K562 (cell line): Measurements from ENCODE around the gene CDK11B. TPM values are rescaled to one million over a fixed set of nuclear protein-coding genes. Genes with fewer than 3 reads are reported as not detected.

Experiments
- ATAC-seq: fragments of 200-7000 bp; cut with Tn5 transposase; 3 replicates; pipeline ENCODE4 v1.9.1; 2020; ENCODE audit warnings: moderate library complexity
- BruUV-seq: library from RNA; stranded (reverse); fragments of 400-500 nt; replicated peaks from 2 replicates; lab custom pipeline; 2021; lab: Mats Ljungman, UMichigan
- CTCF ChIA-PET: fragments of 300-600 bp; formaldehyde crosslinking; extraction: SDS; loops from one replicate; lab custom pipeline; 2021; ENCODE audit warnings: low intra/inter-chr PET ratio; lab: Yijun Ruan, JAX
- POLR2A ChIA-PET: fragments of 300-600, 350-650 bp; sonication (Branson Sonifier 250); formaldehyde crosslinking; extraction: SDS; loops from one replicate; lab custom pipeline; 2021; ENCODE audit warnings: antibody characterized with exemption, inconsistent platforms; lab: Yijun Ruan, JAX
- DNase-seq, 4 experiments: peaks; one replicate each; pipeline versions ENCODE4 v3.0.0 to v3.0.0-alpha.2; 2011 to 2018; ENCODE audit warnings: low spot score in 3 of 4, mixed read lengths in 3 of 4; ENCODE audit errors: extremely low read depth in 1 of 4
- FAIRE-seq: peaks from 2 replicates; lab custom pipeline; 2011; peaks lifted over from hg19 to GRCh38; lab: Jason Lieb, UNC
- H2AFZ ChIP-seq: 2 replicates; pipeline ENCODE4 v1.6.0; 2011; ENCODE audit warnings: low read depth, low read length, control low read depth, inconsistent platforms
- H3K27ac ChIP-seq: fragments of 200-600 bp; 3 replicates; pipeline ENCODE4 v1.8.0; 2011; ENCODE audit warnings: low read depth, mild to moderate bottlenecking, control low read depth, inconsistent platforms, low read length, moderate library complexity, mixed read lengths; ENCODE audit errors: extremely low read depth
- H3K27me3 ChIP-seq, 2 experiments: fragments of 300-600 bp in 1 of 2; 2 replicates in 1 of 2; 3 replicates in 1 of 2; pipeline versions ENCODE4 v1.6.0 to v1.8.0; 2011; ENCODE audit warnings: inconsistent platforms in 2 of 2, low read length in 2 of 2, mild to moderate bottlenecking in 1 of 2, mixed read lengths in 1 of 2, moderate library complexity in 1 of 2; ENCODE audit not compliant: control insufficient read depth in 2 of 2, insufficient read depth in 2 of 2
- H3K36me3 ChIP-seq: fragments of 300-600 bp; 3 replicates; pipeline ENCODE4 v1.8.0; 2011; ENCODE audit warnings: mild to moderate bottlenecking, low read length, inconsistent platforms; ENCODE audit not compliant: control insufficient read depth, insufficient read depth
- H3K4me1 ChIP-seq, 2 experiments: fragments of 200-600 bp in 1 of 2; replicated peaks in 1 of 2; 2 replicates in 1 of 2; 3 replicates in 1 of 2; pipeline versions ENCODE4 v1.5.1 to v1.8.0; 2011; ENCODE audit warnings: inconsistent platforms in 2 of 2, low read length in 2 of 2, mild to moderate bottlenecking in 1 of 2, mixed read lengths in 1 of 2, moderate library complexity in 1 of 2; ENCODE audit not compliant: control insufficient read depth in 2 of 2, insufficient read depth in 2 of 2
- H3K4me2 ChIP-seq: 2 replicates; pipeline ENCODE4 v1.6.1; 2011; ENCODE audit warnings: low read length, control low read depth, inconsistent platforms, mixed read lengths; ENCODE audit not compliant: insufficient read depth
- H3K4me3 ChIP-seq: fragments of 200-600 bp; sonication (generic), shearing (Covaris generic); 2 replicates; pipeline ENCODE4 v1.5.1; 2016; ENCODE audit warnings: control low read depth, inconsistent platforms
- H3K79me2 ChIP-seq: fragments of 200-600 bp; 3 replicates; pipeline ENCODE4 v1.8.0; 2011; ENCODE audit warnings: low read length, inconsistent platforms; ENCODE audit not compliant: control insufficient read depth, insufficient read depth
- H3K9ac ChIP-seq, 2 experiments: 2 replicates each; pipeline versions ENCODE4 v1.6.0 to v1.6.1; 2011; ENCODE audit warnings: low read depth in 2 of 2, low read length in 2 of 2, control low read depth in 1 of 2, inconsistent platforms in 1 of 2, mild to moderate bottlenecking in 1 of 2, mixed read lengths in 1 of 2; ENCODE audit not compliant: insufficient read depth in 1 of 2
- H3K9me1 ChIP-seq: one replicate; pipeline ENCODE4 v1.6.0; 2011; ENCODE audit warnings: inconsistent platforms, mild to moderate bottlenecking, low read length, moderate library complexity; ENCODE audit not compliant: control insufficient read depth, insufficient read depth
- H3K9me3 ChIP-seq: replicated peaks from 2 replicates; pipeline ENCODE4 v1.5.1; 2011; ENCODE audit warnings: low read depth, low read length, inconsistent platforms; ENCODE audit not compliant: control insufficient read depth, insufficient read depth
- H4K20me1 ChIP-seq: replicated peaks from 2 replicates; pipeline ENCODE4 v1.6.1; 2011; ENCODE audit warnings: low read length, inconsistent platforms, mixed read lengths; ENCODE audit not compliant: control insufficient read depth, insufficient read depth
- ASH1L ChIP-seq: fragments of 450-650 bp; IDR thresholded peaks from 2 replicates; pipeline ENCODE4 v1.6.1; 2018; ENCODE audit warnings: borderline replicate concordance, mild to moderate bottlenecking, low read depth; ENCODE audit not compliant: partially characterized antibody
- BDP1 ChIP-seq: IDR thresholded peaks from 3 replicates; pipeline ENCODE4 v1.6.1; 2011; ENCODE audit not compliant: insufficient read length, insufficient read depth
- C11orf30 ChIP-seq: fragments of 450-650 bp; IDR thresholded peaks from 2 replicates; pipeline ENCODE4 v1.6.1; 2016; ENCODE audit warnings: low read depth, mild to moderate bottlenecking
- DDX20 ChIP-seq: fragments of 450-650 bp; IDR thresholded peaks from 2 replicates; pipeline ENCODE4 v1.6.1; 2016; ENCODE audit warnings: missing genetic modification characterization, low read depth, mild to moderate bottlenecking, missing compliant biosample characterization, moderate library complexity
- E2F3 ChIP-seq: fragments of 250-450 bp; sonication (Bioruptor Pico); IDR thresholded peaks from 2 replicates; pipeline ENCODE4 v1.4.0; 2020; ENCODE audit warnings: mild to moderate bottlenecking
- HOXB6 ChIP-seq: fragments of 250-450 bp; sonication (Bioruptor Pico); IDR thresholded peaks from 2 replicates; pipeline ENCODE4 v1.5.1; 2022; ENCODE audit warnings: mild to moderate bottlenecking, borderline replicate concordance
- MYC ChIP-seq, 2 experiments: fragments of 250-450 bp in 1 of 2; sonication (Bioruptor Pico) in 1 of 2; IDR thresholded peaks; 2 replicates each; pipeline versions ENCODE4 v1.5.1 to v1.6.1; 2012 to 2021; ENCODE audit warnings: low read depth in 2 of 2, borderline replicate concordance in 1 of 2, improper control_type of control experiment in 1 of 2, low read length in 1 of 2, mild to moderate bottlenecking in 1 of 2, moderate library complexity in 1 of 2
- NEUROD1 ChIP-seq: fragments of 150-350 bp; IDR thresholded peaks from 2 replicates; pipeline ENCODE4 v1.6.1; 2014; ENCODE audit warnings: borderline replicate concordance, low read length, low read depth; ENCODE audit not compliant: partially characterized antibody
- NR2F6 ChIP-seq: fragments of 450-650 bp; formaldehyde crosslinking; IDR thresholded peaks from 2 replicates; pipeline ENCODE4 v1.4.0; 2020; ENCODE audit warnings: mild to moderate bottlenecking
- POLR2A ChIP-seq: fragments of 450-650 bp; conservative IDR thresholded peaks from 2 replicates; pipeline ENCODE4 v1.6.1; 2016
- XRCC5 ChIP-seq: fragments of 200-400 bp; formaldehyde crosslinking; IDR thresholded peaks from 2 replicates; pipeline ENCODE4 v1.6.1; 2017; ENCODE audit warnings: low read depth, mild to moderate bottlenecking, low read length
- ZNF282 ChIP-seq: sonication (generic); formaldehyde crosslinking; IDR thresholded peaks from 2 replicates; pipeline ENCODE4 v1.8.1; 2023; ENCODE audit warnings: missing genetic modification reagents
- ZZZ3 ChIP-seq: fragments of 450-650 bp; IDR thresholded peaks from 2 replicates; pipeline ENCODE4 v1.6.1; 2016; ENCODE audit warnings: antibody characterized with exemption, mild to moderate bottlenecking, moderate library complexity
- WGBS: fragments of 100-300 bp; shearing (Covaris generic); methylation state at CpG from one replicate; pipeline ENCODE4 v1.1.6; 2016; ENCODE audit warnings: low coverage, mixed read lengths; ENCODE audit not compliant: insufficient coverage; ENCODE audit errors: missing lambda C conversion rate; 5-methylcytosine and 5-hydroxymethylcytosine counted together
- in situ Hi-C: fragments of 300-500 bp; cut with MboI; formaldehyde crosslinking; loops from 4 replicates; pipeline ENCODE4 v1.15.0; 2018; ENCODE audit warnings: inconsistent platforms, mixed read lengths
- intact Hi-C: fragments of 100-400 bp; cut with micrococcal nuclease; formaldehyde crosslinking; loops from 2 replicates; pipeline ENCODE4 v1.14.2; 2022
- polyA plus RNA-seq, 8 experiments: library from polyadenylated mRNA; depleted of rRNA in 4 of 8; stranded (reverse) in 5 of 8; unstranded in 3 of 8; fragments of >200 nt; fragmentation: Nextera tagmentation in 2 of 8; fragmentation: Illumina TruSeq in 1 of 8; extraction: Ambion mirVana in 2 of 8; extraction: Trizol in 1 of 8; gene quantifications; 2 replicates each; pipeline versions ENCODE4 v1.2.1 to v1.2.3, GENCODE V29; 2011 to 2014; ENCODE audit warnings: inconsistent platforms in 1 of 8, missing spikeins in 1 of 8
- total RNA-seq, 7 experiments: library from RNA; depleted of rRNA in 6 of 7; stranded (reverse); fragments of >200 nt in 6 of 7; fragmentation: Illumina TruSeq in 2 of 7; extraction: Trizol in 2 of 7; gene quantifications; 2 replicates each; pipeline versions ENCODE4 v1.2.1 to v1.2.3, GENCODE V29; 2011 to 2021; ENCODE audit warnings: low replicate concordance in 1 of 7

The CDK11B gene
- total and polyA plus RNA-seq, 9 of the 15 experiments (the other 6 are each of a cell fraction or from before 2014, with no cell fraction given): 2.8 to 52.2 (median 19.5) TPM

GRCh38 chr1:1666526-1666925, 7.7 kb upstream of the CDK11B start:
- no peak overlapping the region for H3K27ac ChIP-seq
- no peak for DNase-seq
- H3K9ac ChIP-seq: peak overlapping the region in 1 of 2 experiments; percentile 45; a peak in 1 of 4 replicates
- H3K36me3 ChIP-seq: peaks cover 37% of the 10 kb centered on the region; the same call in 2 of the 3 replicates
- in situ Hi-C loops (no loop called here), intact Hi-C loops (no loop called here)
- no peak overlapping the region for H2AFZ ChIP-seq
- no peak overlapping the region for H3K4me3 ChIP-seq
- H3K4me2 ChIP-seq: no peak overlapping the region
- ATAC-seq: no peak
- H3K9me3 ChIP-seq: no peaks in the 10 kb centered on the region; the same call in 1 of the 2 replicates
- no peak for TF ChIP-seq HOXB6 (CRISPR knock-in tag)
- TF ChIP-seq NR2F6 (CRISPR knock-in tag): no peak
- TF ChIP-seq DDX20 (tag): no peak
- no peak for TF ChIP-seq ZZZ3
- no peak for TF ChIP-seq POLR2A
- no peak for TF ChIP-seq C11orf30
- TF ChIP-seq NEUROD1: no peak
- no peak for TF ChIP-seq BDP1
- TF ChIP-seq E2F3 (CRISPR knock-in tag): no peak
- TF ChIP-seq XRCC5: no peak
- no peak for TF ChIP-seq MYC (IDR thresholded peaks at IDR 0.05; ENCODE audit: low read depth, low read length)
- no peak for TF ChIP-seq MYC (CRISPR knock-in tag; IDR thresholded peaks at IDR 0.05; ENCODE audit: borderline replicate concordance, low read depth)
- TF ChIP-seq ASH1L: no peak
- TF ChIP-seq ZNF282 (CRISPR knock-in tag): no peak
- WGBS: 98% methylated on average over 15 of the region's 15 CpGs
- BruUV-seq: no TSS peak
- CTCF ChIA-PET: no interaction called here
- H3K9me1 ChIP-seq: no peaks in the 10 kb centered on the region
- FAIRE-seq: no peak
- H3K79me2 ChIP-seq: no peaks in the 10 kb centered on the region
- peaks cover 2 to 21% of the 10 kb centered on the region in 2 experiments; a peak in 4 of 5 replicates for H3K4me1 ChIP-seq
- H3K27me3 ChIP-seq: no peaks in the 10 kb centered on the region
- POLR2A ChIA-PET: no interaction called here
- H4K20me1 ChIP-seq: no peaks in the 10 kb centered on the region
